ENCODE measurements around the gene SIPA1L3.

DNA sequence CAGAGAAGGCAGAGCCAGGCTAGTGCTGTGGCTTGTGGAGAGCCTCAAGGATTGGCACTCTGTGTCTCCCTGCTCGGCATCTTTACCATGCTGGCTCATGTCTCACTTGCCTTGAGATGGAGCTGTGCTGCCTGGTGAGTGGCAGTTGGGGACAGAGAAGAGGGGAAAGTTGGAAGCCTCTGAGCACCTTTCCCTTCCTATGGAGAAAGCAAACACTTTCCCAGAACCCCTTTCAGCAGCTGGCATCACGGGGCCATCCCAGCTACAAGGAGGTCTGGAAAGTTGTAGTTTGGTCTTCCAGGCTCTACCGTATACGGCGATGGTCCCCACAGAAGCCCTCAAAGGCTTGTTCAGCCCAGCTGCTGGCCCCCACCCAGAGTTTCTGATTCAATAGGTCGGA is 258.3 kb downstream of the SIPA1L3 start:
- TF ChIP-seq CTCF (IDR thresholded peaks at IDR 0.05) = no peak
- TF ChIP-seq POLR2A (IDR thresholded peaks at IDR 0.05) = no peak

Data from heart left ventricle (tissue), 13 donors.